Right lung (tissue), 5 donors: ENCODE measurements around the gene PPP1R3G. TPM values are rescaled to one million over a fixed set of nuclear protein-coding genes. Genes with fewer than 3 reads are reported as not detected.
"Not testable (repeated sequence)": the region's sequence is repeated elsewhere in the genome, so short reads cannot be mapped to it uniquely, and the experiment has no call there.

Experiments used
- DNase-seq, 2 donors: peaks; one replicate each; pipeline ENCODE4 v3.0.0-alpha.2; 2013
- polyA plus RNA-seq, 5 donors: library from polyadenylated mRNA; unstranded; fragments of 120-200 nt; gene quantifications; one replicate each; pipeline versions ENCODE4 v1.2.1 to v1.2.3, GENCODE V29; 2013; ENCODE audit warnings: inconsistent platforms in 1 of 5, low replicate concordance in 1 of 5; ENCODE audit not compliant: insufficient read length in 5 of 5, insufficient read depth in 1 of 5

The PPP1R3G gene
- polyA plus RNA-seq, 5 donors: 0.98 to 1.3 (median 1.2) TPM

GRCh38 chr6:5116243-5116991, 31.3 kb downstream of the PPP1R3G start:
- DNase-seq: no peak

GRCh38 chr6:5119090-5119951, 34.2 kb downstream of the PPP1R3G start:
- no peak for DNase-seq

DNA sequence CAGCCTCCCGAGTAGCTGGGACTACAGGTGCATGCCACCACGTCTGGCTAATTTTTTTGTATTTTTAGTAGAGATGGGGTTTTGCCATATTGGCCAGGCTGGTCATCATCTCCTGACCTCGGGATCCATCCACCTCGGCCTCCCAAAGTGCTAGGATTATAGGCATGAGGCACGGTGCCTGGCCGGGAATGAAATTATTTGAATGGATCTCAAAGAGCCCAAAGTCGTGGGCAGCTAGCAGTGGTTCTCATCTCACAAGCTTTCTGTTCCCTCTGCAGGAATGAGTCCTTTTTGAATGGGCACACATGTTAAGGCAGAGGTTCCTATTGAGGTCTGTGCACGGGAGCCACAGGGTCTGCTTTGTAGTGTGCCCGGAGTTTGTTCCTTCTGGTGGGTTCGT, 34.9 kb downstream of the PPP1R3G start:
- DNase-seq: no peak

DNA sequence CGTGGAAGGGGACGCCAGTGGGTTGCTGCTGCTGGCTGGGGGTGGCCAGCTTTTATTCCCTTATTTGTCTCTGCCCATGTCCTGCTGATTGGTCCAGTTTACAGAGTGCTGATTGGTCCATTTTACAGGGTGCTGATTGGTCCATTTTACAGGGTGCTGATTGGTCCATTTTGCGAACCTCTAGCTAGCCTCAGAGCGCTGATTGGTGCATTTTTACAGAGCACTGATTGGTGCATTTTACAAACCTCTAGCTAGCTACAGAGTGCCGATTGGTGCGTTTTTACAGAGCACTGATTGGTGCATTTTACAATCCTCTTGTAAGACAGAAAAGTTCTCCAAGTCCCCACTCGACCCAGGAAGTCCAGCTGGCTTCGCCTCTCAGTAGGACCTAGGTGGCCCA, 35.4 kb downstream of the PPP1R3G start:
- DNase-seq: not testable (repeated sequence)

- DNase-seq: no peak
Measured at GRCh38 chr6:5121479-5121878, 36.3 kb downstream of the PPP1R3G start.

- DNase-seq: no peak
Measured at GRCh38 chr6:5121956-5122355, 36.8 kb downstream of the PPP1R3G start.

GRCh38 chr6:5122504-5123112, 37.5 kb downstream of the PPP1R3G start:
- DNase-seq: no peak

GRCh38 chr6:5123296-5124143, 38.4 kb downstream of the PPP1R3G start:
- no peak for DNase-seq

DNA sequence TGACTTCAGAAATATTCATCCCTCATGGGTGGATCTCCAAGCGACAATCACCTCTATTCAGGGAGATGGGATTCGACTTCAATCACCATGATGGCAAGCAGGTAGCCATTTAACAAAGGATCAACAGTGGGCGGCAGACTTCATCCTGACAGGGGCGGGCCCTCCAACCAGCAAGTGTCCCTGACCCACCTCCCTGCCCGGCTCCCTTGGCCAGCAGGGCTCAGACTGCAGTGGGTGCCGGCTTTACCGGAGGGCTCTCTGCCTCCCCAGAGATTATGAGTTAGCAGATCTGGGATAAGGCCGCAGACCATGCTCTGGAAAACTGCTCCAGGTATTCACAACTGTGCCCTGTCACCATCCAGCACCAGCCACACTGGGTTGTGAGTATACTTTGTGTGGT, 39.4 kb downstream of the PPP1R3G start:
- DNase-seq: no peak

- no peak for DNase-seq
Measured at GRCh38 chr6:5125152-5126006, 40.2 kb downstream of the PPP1R3G start.

DNA sequence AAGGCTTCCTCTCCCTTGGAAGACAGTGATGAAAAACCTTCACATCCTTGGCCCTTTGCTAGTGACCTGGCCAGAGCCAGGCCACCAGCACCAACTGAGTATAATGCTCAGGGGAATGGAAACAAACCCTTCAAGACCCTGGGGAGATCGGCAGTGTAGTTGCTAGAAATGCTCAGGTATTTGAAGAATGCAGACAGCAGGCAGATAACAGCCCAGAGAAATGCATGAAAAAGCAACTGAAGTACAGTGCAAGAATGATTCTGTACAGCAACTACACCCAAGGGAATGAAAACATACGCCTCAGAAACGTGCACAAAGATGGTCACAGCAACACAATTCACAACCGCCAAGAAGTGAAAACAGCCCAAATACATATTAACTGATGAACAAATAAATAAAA, 41.1 kb downstream of the PPP1R3G start:
- no peak for DNase-seq

- DNase-seq: no peak
Measured at GRCh38 chr6:5127106-5127687, 42.1 kb downstream of the PPP1R3G start.

GRCh38 chr6:5128351-5128750, 43.2 kb downstream of the PPP1R3G start:
- no peak for DNase-seq

- DNase-seq: no peak
Measured at GRCh38 chr6:5130135-5130866, 45.2 kb downstream of the PPP1R3G start.

- peak; percentile 82 to 84 for DNase-seq
Measured at GRCh38 chr6:5132731-5133130, 47.6 kb downstream of the PPP1R3G start.

- no peak for DNase-seq
Measured at GRCh38 chr6:5133943-5134342, 48.8 kb downstream of the PPP1R3G start.

DNA sequence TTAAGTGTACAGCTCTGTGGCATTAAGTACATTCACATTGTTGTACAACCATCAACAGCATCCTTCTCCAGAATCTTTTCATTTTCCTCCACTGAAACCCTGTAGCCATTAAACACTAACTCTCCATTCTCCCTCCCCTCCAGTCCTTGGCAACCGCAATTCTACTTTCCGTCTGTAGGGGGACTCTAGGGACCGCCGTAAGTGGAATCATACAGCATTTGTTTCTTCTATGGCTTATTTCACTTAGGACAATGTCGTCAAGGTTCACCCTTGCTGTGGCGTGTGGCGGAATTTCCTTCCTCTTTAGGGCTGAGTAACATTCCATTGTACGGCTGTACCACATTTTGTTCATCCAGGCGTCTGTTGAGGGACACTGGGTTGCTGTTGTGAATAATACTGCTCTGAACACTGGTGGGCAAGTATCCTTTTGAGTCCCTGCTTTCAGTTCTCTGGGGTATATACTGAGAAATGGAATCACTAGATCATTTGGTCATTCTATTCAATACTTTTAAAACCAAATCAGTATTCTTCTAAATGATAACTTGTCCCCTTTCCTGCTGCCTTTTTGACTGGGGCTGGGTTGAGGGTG, 50.7 kb downstream of the PPP1R3G start:
- DNase-seq: no peak

DNA sequence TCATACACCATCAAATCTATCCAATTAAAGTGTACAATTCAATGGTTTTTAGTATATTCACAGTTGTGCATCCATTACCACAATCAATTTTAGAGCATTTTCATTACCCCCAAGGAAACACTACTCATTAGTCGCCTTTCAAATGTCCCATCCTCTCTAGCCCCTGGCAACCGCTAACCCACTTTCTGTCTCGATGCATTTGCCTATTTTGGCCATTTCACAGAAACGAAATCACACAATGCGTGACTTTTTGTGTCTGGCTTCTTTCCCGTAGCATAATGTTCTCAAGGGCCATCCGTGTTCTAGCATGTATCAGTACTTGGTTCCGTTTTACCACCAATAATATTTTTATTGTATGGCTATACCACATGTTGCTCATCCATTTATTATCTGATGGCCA, 51.7 kb downstream of the PPP1R3G start:
- DNase-seq: no peak
